NCI-H82 treated with DMSO at 0.1 percent for 48 hours (cell line): ENCODE results near the gene QSOX1.

Experiments used
- DNase-seq: peaks from one replicate; lab custom pipeline; 2025; ENCODE audit not compliant: unreplicated experiment; lab: John Stamatoyannopoulos, UW

QSOX1 gene

DNA sequence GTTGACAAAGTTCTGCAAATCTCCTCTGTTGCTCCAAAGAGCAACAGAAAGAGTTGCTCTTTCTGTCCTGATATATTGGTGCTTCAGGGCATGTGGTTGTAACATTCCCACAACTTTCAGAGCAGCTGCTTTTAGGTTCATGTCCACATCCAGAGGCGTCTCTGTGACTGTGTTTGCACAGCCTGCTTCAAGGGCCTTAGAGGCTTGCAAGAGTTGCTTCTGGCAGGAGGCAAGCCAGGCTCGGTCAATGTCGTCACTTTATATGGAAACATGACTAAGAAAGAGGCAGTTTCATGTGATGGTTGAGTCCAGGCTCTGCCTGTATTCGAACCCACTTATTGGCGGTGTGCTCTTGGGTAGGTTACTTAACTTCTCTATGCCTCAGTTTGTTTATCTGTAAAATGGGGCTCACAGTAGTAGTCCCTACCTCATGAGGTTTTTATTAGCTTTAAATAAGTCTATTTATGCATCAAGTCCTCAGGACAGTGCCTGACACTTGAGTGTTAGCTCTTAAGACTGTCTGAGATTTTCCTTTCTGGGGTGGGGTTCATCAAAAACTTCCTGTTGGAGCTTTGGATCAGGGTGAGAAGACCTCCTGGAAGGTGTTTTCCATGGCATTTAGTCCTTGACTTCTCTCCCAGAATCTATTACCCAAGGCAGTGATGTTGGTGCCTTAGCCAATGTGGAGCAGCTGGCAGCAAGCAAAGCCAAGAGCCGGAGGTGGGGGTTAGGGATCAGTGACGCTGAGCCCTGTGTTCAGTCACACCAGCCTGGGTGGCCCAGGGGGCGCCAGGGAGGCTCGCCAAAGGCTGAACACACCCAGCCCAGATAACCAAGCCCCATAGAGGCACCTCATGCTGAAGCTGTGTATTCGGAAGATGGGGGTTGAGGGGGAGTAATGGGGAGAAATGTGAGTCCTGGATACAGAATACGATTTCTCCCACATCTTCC lies 94.3 kb downstream of the QSOX1 start:
- peak; percentile 78 for DNase-seq

DNA sequence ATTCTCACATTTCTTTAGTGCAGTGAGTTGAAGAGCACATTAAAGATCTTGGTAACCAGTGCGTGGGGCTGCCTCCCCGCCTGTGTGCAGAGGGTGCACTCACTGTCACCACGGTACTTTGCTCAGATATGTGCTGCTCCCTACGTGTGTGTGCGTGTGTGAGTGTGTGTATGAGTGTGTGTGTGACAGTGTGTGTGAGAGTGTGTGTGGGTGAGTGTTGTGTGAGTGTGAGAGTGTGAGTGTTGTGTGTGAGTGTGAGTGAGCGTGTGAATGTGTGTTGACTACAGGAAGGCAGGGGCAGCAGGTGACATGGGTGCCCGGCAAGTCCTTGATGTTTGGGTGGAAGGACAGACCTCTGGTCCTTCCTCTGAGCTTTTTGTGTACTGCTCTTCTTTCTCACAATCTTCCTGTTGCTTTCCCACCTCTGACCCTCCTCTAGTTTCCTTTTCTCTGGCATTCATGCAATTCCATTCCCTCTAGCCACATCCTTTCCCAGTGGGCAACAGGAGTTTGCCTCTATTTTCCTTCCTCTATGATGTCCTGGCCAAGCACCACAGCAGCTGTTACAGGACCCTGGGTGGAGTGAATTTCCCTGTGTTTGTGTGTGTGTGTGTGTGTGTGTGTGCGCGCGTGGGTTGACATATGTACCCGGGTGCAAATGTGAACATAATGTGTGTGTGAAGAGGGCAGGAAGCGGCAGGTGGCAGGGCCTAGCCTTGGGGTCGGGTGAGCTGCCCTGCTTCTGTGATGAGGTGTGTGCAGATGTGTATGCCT lies 95.2 kb downstream of the QSOX1 start:
- no peak for DNase-seq

DNA sequence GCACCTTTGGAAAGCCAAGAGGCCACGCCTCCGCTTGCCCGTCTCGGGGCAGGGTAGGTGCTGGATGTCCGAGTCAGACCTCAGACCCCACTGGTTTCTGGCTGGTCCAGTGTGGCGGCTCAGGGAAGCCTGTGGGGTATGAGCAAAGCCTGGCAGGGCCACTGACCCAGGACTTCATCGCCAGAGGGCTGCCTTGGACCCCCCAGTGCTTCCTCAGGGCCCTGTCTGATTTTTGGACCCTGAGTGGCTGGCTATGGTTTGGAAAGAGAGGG lies 95.8 kb downstream of the QSOX1 start:
- no peak for DNase-seq

DNA sequence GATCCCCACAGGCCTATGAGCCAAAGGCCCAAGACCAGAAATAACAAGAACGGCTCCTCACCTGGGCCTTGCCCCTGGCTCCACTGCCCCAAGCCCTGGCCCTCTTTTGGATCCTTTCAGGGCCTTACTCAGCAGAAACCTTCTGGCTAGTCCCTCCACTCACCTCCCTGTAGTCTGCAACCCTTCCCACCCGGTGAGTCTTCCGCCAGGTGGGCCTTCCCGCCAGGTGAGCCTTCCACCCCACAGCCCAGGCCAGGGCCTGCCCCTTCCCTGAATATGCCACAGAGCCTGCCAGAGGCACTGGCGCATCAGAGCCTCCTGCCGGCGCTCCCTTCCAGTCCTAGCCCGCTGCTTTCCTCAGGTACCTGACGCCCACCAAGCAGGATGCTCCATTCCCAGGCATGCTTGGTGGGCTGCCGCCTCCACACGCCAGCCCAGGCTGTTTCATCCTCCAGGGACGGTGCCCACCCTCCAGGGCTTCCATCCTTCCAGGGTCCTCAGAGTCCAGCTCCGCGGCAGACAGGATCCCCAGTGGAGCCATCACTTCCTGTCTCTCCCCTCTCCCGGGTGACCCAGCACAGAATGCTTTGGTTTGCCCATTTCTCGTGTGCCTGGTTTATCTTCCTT lies 96.3 kb downstream of the QSOX1 start:
- DNase-seq = no peak

DNA sequence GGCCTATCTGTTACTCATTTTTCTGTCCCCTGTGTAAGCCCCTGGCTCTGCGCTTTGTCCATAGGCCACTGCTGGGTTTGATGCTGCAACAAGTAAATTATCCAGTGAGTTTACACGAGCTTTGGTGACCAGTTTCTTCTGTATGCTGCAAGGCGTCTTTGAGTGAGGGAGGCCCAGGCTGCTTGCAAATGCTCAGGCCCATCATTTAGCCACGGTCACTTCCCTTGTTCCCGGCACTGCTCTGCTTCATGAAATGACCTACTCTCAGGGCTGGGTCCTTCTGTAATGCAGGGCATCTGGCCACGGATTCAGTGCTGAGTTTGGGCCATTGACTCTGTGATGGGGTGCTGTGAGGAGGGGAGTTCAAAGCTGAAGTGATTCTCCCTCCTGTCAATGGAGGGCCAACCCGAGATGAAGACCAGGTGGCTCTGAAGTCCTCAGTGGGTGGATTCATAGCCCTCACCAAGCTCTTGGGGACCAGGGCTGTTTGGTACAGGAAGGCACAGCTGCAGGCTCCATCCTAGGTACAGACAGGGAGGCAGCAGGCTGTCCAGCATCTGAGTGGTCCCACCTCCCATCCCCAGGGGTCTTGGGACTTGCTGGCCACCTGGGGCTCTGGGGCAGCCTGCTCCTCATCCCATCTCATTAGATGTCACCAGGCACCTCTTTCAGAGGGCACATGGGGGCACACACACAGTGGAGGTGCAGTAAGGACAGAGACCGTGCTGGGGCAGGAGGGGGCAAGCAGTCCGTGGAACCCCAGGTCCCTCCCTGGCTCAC lies 97.0 kb downstream of the QSOX1 start:
- no peak for DNase-seq

DNA sequence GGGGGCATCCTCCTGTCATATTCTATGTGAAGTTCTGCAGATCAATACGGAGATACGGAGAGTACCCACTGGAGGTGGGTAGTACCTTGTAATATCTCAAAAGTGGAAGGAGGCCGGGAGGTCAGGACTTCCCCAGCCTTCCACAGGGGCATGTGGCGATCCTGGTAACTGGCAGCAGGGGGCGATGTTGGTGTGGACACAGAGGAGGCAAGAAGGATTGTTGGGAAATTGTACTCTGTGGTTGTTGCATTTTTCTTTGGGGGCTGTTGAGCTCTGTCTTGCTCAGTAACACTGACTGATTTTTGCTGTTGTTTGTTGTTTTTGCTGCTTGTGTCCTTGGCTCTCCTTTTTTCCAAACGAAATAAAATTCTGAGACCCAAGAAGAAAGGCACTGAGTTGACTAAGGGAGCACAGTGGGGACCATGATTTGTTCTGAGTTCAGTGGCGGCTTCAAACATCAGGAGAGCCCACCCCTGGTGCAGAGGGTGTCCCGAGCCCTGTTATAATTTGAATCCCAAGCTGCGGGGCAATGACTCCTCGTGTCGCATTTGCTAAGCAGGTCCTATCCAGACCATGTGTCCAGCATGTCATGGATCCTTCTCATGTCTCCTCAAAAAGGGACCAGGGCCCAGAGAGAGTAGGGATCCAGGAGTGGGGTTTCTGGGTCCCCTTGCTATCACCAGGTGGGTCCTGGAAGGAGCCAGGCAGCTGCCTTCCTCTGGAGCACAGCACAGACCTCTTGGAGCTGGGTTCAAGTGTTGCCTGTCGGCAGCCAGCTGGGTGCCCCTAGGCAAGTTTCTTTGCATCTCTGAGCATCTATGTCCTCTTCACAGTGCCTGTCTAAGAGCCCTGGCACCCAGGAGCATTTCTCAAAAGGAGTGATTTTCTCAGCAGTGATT lies 98.2 kb downstream of the QSOX1 start:
- peak; percentile 60 for DNase-seq
